ENCODE data around the gene CH25H.
A peak's percentile ranks its signal among the peaks of the same experiment; 100 is the strongest.

CH25H gene

DNA sequence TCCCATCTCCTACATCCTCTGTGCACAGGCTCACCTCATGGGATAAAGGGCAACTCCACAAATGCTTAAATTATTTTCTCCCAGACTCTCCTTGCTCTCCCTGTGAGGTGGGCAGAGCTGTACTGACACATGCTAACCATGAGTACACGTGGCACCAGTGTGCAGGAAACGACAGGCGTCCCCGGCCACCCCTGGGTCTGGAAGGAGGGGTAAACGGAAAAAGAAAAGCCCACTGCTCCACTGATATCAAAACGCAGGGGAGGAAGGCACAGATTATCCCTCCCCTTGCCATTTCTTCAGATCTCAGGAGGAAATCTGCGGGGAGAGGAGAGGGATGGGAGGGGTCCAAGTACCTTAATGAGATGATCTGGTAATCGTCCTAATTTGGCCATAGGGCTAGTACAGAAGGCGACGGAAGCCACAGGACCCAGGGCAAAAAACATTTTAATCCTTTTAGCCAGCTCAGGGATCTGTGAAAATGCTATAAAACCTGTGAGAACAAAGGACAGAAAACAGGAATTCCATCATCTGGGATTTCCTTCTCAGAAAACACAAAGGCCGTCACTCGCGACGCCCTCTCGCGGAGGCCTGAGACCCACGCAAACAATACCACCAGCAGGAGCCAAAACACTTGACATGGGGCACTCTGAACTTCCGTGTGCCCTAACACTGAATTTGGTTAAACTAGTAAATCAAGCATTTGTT is 17.8 kb upstream of the CH25H start:
- TF ChIP-seq NFIC (IDR thresholded peaks at IDR 0.05) (no peak), FOXM1 (IDR thresholded peaks at IDR 0.05; ENCODE audit: borderline replicate concordance, low read depth) (no peak), YY1 (IDR thresholded peaks at IDR 0.05; ENCODE audit: low read depth) (no peak), EGR1 (IDR thresholded peaks at IDR 0.05) (no peak), RAD21 (IDR thresholded peaks at IDR 0.05; ENCODE audit: low read depth) (no peak), TCF12 (IDR thresholded peaks at IDR 0.05; ENCODE audit: low read depth) (no peak), ZBTB7A (IDR thresholded peaks at IDR 0.05; ENCODE audit: low read depth) (no peak), CREB1 (IDR thresholded peaks at IDR 0.05; ENCODE audit: low read depth) (no peak), TEAD4 (IDR thresholded peaks at IDR 0.05) (no peak), TAF1 (IDR thresholded peaks at IDR 0.05; ENCODE audit: low read depth) (no peak), CEBPB (IDR thresholded peaks at IDR 0.05) (no peak), EP300 (IDR thresholded peaks at IDR 0.05; ENCODE audit: borderline replicate concordance) (no peak)
- TF ChIP-seq, protein P1, sequence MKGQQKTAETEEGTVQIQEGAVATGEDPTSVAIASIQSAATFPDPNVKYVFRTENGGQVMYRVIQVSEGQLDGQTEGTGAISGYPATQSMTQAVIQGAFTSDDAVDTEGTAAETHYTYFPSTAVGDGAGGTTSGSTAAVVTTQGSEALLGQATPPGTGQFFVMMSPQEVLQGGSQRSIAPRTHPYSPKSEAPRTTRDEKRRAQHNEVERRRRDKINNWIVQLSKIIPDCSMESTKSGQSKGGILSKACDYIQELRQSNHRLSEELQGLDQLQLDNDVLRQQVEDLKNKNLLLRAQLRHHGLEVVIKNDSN (IDR thresholded peaks at IDR 0.05): no peak
- TF ChIP-seq, protein P2, sequence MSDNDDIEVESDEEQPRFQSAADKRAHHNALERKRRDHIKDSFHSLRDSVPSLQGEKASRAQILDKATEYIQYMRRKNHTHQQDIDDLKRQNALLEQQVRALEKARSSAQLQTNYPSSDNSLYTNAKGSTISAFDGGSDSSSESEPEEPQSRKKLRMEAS (IDR thresholded peaks at IDR 0.05): no peak
- TF ChIP-seq, protein P3, sequence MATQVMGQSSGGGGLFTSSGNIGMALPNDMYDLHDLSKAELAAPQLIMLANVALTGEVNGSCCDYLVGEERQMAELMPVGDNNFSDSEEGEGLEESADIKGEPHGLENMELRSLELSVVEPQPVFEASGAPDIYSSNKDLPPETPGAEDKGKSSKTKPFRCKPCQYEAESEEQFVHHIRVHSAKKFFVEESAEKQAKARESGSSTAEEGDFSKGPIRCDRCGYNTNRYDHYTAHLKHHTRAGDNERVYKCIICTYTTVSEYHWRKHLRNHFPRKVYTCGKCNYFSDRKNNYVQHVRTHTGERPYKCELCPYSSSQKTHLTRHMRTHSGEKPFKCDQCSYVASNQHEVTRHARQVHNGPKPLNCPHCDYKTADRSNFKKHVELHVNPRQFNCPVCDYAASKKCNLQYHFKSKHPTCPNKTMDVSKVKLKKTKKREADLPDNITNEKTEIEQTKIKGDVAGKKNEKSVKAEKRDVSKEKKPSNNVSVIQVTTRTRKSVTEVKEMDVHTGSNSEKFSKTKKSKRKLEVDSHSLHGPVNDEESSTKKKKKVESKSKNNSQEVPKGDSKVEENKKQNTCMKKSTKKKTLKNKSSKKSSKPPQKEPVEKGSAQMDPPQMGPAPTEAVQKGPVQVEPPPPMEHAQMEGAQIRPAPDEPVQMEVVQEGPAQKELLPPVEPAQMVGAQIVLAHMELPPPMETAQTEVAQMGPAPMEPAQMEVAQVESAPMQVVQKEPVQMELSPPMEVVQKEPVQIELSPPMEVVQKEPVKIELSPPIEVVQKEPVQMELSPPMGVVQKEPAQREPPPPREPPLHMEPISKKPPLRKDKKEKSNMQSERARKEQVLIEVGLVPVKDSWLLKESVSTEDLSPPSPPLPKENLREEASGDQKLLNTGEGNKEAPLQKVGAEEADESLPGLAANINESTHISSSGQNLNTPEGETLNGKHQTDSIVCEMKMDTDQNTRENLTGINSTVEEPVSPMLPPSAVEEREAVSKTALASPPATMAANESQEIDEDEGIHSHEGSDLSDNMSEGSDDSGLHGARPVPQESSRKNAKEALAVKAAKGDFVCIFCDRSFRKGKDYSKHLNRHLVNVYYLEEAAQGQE (IDR thresholded peaks at IDR 0.05; ENCODE audit: low read depth): no peak

- TF ChIP-seq FOXM1 (IDR thresholded peaks at IDR 0.05; ENCODE audit: borderline replicate concordance, low read depth) (no peak), YY1 (IDR thresholded peaks at IDR 0.05; ENCODE audit: low read depth) (no peak), RAD21 (IDR thresholded peaks at IDR 0.05; ENCODE audit: low read depth) (no peak), EP300 (IDR thresholded peaks at IDR 0.05; ENCODE audit: borderline replicate concordance) (no peak), TEAD4 (IDR thresholded peaks at IDR 0.05) (no peak), CEBPB (IDR thresholded peaks at IDR 0.05) (no peak), TCF12 (IDR thresholded peaks at IDR 0.05; ENCODE audit: low read depth) (no peak), ZBTB7A (IDR thresholded peaks at IDR 0.05; ENCODE audit: low read depth) (no peak)
- TF ChIP-seq, protein P1 (IDR thresholded peaks at IDR 0.05): no peak
Observed at GRCh38 chr10:89221919-89222318, 14.8 kb upstream of the CH25H start.

GRCh38 chr10:89219513-89220218 is 12.5 kb upstream of the CH25H start:
- TF ChIP-seq NFIC (IDR thresholded peaks at IDR 0.05): no peak

- TF ChIP-seq TAF1 (IDR thresholded peaks at IDR 0.05; ENCODE audit: low read depth): no peak
- TF ChIP-seq EP300 (IDR thresholded peaks at IDR 0.05; ENCODE audit: borderline replicate concordance): no peak
- peak; percentile 80 for TF ChIP-seq RAD21 (IDR thresholded peaks at IDR 0.05; ENCODE audit: low read depth)
- TF ChIP-seq TEAD4 (IDR thresholded peaks at IDR 0.05): no peak
Observed at GRCh38 chr10:89217057-89217990, 10.2 kb upstream of the CH25H start.

DNA sequence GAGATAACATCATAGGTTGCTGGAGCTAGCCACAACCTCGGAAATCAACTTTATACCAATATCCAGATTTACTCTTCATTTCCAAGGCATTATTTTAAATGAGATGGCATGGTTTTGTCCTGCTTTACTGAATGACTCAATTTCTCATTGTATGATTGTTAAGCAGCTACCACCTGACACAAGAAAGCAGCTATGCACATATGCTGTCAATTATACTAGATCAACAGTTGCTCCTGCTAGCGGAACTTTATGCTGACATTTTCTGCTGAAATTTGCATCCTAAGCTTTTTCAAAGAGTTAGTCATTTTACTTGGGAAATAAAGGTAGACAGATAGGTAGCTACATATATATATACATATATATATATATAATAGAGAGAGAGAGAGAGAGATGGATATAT is 8.9 kb upstream of the CH25H start:
- TF ChIP-seq, protein P3 (IDR thresholded peaks at IDR 0.05; ENCODE audit: low read depth): no peak
- TF ChIP-seq EGR1 (IDR thresholded peaks at IDR 0.05) (no peak), FOXM1 (IDR thresholded peaks at IDR 0.05; ENCODE audit: borderline replicate concordance, low read depth) (no peak), CEBPB (IDR thresholded peaks at IDR 0.05) (no peak), NFIC (IDR thresholded peaks at IDR 0.05) (no peak), EP300 (IDR thresholded peaks at IDR 0.05; ENCODE audit: borderline replicate concordance) (no peak), YY1 (IDR thresholded peaks at IDR 0.05; ENCODE audit: low read depth) (no peak), ZBTB7A (IDR thresholded peaks at IDR 0.05; ENCODE audit: low read depth) (no peak), TCF12 (IDR thresholded peaks at IDR 0.05; ENCODE audit: low read depth) (no peak), TAF1 (IDR thresholded peaks at IDR 0.05; ENCODE audit: low read depth) (no peak), TEAD4 (IDR thresholded peaks at IDR 0.05) (no peak), CREB1 (IDR thresholded peaks at IDR 0.05; ENCODE audit: low read depth) (no peak)
- TF ChIP-seq, protein P2 (IDR thresholded peaks at IDR 0.05): no peak
- TF ChIP-seq, protein P1 (IDR thresholded peaks at IDR 0.05): no peak
